CD4-positive, alpha-beta T cell treated with Interleukin-17A for 1 hour (primary cell): ENCODE data around the gene DGKG.

Experiments used
- DNase-seq: peaks from one replicate; pipeline ENCODE4 v3.0.0-alpha.2; 2020

The DGKG gene

DNA sequence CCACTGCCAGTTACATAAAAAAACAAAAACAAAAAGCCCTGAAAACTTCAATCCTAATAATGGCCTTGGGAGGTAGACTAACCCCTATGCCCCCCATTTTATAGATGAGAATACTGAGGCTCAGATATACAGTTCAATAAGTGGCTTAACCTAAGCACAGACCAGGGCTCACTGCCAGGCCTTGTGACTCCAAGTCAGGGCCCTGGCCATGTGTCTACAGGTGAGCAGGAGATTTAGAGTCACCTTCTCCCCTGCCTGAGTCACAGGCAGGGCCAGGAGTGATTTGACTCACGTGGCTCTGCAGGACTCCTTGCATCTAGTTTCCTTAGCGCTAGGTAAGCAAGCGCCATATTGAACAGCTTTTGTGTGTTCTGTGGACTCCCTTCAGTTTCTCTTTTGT lies 154.5 kb downstream of the DGKG start:
- DNase-seq, result no peak

DNA sequence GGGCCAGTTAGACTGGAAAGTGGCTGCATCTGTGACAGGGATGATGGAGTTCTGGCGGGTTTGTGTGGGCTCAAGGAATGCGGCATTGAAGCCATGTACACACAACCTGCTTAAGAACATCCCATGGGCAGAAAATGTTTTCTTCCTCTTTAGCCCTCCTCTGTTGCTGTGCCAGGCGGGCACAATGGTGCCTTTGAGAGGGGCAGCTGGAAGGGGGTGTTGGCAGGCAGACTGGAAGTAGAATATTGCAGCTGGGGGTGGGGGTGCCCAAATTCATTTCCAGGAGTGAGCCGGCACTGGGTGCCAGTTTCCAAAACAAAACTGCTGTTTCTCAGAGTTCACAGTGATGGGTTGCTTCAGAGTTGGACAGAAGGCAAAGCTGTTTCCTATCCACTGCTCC lies 161.3 kb downstream of the DGKG start:
- no peak for DNase-seq

DNA sequence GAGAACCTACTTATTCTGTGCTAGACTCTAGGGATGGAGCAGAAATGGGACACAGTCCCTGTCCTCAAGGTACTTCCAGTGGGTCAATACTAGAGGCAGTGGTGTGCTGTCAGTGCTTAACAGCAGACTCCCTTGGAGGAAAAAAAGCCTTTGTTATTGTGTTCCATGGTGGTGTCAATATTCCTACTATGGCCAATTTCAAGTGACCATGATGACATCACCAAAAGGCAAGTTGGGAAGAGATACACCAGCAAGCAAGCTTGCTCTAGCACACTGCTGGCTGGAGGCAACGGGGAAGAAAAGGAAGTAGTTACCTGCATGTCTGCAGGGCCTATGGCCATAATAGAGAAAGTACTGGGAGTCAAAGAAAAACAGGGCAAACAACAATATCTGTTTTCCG lies 163.6 kb downstream of the DGKG start:
- no peak for DNase-seq

DNA sequence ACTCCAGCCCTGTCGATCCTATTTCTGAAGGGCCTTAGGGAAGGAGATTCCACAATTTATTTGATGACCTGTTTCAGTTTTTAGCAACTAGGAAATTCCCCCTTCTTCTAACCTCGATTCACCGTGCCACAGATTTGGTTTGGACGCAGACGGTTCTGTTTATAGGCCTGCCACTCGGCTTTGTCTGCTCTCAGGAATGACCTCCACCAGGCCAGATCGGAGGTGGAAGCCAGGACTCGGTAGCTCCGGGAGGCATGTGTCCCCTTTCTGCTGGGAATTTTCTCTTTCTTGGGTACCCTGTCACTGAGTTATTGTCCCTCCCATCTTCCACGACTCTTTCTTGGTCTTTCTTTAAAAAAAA lies 167.6 kb downstream of the DGKG start:
- DNase-seq, result no peak

DNA sequence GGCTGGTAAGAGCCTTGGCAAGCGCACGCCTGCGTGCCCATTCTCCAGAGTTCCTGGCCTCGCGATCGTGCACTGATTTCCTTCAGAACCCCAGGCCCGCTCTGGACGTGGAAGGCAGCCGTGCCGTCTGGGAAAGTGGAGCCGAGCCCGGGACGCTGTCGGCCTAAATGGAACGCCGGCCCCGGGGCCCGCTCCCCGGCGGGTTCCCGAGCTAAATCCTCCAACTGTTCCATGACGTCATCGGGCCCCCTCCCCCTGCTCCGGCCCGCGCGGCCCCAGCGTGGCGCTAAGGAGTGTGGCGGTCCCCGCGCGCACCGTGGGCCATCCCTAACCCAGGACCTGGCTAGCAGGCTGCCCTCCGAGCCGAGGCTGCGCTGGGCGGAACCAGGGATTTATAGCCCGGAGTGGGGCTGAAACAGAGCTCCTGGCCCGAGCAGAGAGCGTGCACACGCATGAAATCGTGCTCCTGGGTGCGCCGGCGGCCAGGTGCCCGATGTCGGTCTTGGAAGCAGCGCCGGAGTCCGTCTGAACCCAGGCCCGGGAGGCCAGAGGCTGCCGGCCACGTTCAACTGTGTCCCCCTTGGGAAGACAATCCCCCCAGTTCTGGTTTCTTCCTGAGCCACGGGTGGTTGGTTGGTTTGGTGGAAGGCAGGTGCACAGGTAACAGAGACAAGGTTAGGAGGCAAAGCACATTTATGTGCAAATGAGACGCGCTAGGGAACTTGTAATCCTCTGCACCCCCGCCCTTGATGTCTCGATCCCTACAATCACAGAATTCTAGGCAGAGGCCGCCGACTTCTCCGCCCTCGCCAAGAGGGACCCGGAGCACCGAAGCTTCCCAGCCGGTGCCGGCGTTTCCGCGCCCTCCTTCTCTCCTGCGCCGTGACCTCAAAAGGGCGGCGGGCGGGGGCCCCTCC lies 168.2 kb downstream of the DGKG start:
- DNase-seq, result no peak

DNA sequence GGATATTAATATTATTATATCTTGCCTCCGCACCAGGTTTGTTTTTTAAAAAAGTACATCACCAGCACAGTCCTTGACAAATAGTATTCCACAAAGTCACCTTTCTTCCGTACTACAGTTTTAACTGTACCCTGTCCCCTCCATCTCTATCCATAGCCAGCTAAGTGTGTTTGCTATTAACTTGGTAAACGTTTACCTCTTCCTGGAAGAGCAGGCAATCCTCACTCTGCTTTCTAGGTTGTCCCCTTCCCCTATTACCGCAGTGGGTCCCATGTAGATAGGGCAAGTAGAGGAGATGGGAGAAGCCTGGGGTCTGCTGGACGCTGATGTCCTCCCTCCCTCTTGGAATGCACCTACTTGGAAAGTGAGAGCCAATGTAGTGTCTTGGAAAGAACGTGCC lies 169.2 kb downstream of the DGKG start:
- no peak for DNase-seq

DNA sequence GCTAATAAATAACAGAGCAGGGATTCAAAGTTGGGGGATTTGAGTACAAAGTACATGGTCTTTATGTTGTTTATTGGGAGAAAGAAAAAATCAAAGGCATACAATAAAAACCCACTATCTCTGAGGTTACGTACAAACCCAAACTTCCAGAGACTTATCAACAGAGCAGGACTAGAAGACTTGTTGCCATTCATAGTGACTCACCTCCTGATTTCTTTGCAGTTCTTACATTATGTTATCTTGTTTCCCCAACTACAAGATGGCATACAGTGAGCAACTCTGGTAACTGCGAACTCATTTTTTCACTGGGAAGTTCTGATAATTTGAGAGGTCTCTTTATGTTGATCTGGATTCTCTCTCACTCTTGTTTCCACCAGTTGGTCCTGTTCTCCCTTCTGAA lies 172.5 kb downstream of the DGKG start:
- DNase-seq, result no peak

DNA sequence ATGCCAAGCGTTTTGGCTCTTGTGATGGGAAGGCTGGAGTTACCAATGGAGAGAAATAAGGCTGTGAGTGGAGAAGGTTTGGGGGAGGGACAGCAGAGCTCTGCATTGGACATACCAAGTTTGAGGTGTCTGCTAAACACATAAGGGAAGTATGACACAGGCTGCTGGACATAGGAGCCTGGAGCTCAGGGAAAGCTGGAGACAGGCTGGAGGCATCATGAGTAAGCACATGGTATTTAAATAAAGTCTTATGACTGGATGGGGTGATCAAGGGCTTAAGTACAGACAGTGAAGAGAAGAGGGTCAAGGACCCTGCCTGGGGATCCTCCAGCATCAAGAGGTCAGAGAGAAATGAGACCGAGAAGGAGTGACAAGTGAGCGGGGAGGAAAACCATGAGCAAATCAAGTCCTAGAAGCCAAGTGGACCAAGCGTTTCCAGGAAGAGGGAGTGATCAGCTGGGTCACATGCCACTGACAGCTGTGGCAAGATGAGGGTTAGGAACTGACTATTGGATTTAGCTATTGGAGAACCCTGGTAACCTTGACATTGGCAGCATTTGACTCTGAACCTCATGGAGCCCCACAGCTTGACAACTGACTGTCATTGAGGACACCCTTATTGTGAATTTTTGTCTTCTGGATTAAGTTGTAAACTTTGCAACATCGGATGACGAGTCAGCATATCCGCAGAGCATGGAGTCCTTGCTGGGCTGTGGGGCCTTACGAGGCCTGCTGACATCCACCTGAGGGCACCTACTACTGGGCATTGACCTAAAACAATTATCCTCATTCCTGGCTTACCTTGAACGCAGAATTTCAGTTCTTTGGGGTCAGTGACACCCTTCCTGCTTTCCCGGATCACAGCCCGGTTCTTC lies 174.4 kb downstream of the DGKG start:
- no peak for DNase-seq

DNA sequence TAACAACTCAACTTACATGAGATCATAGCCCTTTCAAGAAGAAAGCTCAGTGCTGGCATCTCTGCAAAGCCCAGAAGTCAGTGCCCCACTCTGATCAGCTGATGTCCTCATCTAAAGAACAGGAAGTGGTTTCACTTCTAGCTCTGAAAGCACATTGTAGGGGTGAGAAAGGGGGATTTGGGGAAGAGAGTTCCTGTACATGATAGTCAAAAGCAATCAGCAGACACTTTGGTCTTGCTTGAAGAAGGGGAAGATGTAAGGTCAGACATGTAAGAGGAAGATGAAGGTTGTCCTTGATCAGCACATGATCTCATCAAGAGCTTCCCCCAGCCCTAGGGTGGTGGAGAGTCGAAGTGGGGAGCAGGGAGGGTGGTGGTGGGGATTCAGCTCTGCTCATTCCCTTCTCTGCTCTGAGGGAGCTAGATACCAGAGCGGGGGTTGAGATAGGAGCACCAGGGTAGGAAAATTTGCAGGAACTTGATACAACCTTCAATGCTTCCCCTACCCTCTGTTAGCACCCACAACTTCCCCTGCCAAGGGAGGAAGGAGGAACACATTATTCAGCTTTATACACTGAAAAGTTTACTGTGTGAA lies 176.7 kb downstream of the DGKG start:
- DNase-seq, result peak; percentile 45

DNA sequence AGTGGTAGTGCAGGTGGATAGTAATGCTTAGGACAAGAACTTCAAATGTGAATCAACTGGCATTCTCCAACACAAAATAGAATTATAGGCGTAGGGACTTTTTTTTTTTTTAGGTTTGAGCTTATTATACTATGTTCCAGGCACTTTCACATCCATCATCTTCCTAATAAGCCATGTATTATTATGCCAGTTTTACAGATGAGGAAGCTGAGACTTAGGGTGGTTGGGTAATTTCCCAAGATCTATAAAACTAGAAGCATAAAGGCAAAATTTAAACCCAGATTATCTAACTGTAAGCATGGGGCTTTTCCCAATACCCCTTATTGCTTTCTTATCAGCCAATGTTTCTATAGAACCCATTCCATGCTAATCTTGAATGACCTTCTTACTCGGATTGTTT lies 178.0 kb downstream of the DGKG start:
- DNase-seq, result no peak

DNA sequence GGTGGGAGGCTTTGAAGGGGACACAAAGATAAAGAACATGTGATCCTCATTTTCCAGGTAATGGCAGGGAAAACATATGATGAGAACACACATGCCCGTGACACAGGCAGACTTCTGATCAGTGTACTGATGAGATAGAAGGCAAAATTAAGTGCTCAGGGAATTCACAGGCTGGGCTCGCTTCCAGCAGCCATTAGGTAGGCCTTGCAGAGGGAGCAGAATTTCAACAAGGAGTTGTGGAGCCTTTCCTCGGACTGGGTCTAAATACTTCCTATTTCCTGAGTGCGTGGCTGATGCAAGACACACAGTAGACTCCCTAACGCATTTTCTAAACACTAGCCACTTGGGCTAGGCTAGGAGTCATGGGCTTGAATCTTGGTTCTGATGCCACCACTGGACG lies 179.2 kb downstream of the DGKG start:
- no peak for DNase-seq

DNA sequence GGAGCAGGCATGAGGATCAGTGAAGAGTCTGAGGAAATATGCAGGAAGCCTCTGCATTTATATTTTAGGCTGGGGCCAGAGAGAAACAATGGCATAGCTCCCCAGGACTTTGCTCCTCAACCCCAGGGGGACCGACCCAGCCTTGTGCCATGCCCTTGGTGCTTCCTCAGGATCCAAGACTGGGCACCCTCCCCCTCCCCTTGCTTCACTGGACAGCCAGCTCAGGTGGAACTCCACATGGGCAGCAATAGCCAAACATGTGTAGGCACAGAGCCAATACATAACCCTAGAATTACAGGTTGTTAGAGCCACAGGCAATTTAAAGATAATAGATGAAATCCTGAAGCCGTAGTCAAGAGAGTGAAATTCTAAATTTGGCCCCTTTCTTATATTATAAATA lies 180.1 kb downstream of the DGKG start:
- no peak for DNase-seq

DNA sequence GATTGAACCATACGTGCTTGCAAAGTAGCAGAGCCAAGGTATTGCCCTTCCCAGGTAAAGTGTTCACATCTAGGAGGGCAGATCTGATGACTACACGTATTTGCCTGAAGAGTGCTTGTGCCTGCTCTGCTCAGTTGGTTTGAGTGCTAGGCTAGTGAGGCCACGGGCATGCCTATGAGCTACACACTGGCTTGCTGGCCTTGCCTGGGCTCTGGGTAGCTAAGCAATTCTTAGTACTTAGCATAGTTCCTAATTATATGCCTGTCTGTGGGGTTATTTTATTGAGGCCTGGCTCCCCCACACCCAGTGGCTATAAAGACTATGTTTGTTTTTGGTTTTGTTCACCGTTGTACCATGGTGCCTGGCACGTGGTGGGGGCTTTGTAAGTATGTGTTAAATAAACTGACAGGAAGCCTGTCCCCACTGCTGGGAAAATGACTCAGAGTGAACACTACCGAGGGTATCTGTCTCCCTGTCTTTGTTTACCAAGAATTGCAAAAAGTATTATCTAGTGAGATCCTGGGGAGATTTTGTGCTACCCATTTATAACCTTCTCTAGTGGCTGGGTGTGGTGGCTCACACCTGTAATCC lies 181.0 kb downstream of the DGKG start:
- DNase-seq, result no peak

DNA sequence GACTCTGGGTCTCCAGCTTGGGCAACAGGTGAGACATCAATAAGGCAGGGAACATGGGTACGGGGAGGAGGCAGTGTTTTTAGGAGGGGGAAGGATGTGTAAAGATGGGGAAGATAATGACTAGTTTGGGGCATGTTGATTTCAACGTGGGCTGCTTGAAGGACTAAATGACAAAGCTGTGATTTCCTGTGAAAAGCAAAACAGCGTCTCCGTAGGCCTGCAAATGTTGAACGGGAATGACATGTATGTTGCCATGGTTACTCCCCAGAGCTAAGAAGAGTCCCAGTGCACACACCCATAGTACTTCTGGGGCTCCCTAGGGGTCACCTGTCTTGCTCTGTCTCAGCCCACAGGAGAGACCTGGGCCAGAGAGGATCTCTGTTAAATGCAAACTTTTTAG lies 181.9 kb downstream of the DGKG start:
- DNase-seq, result peak; percentile 0

DNA sequence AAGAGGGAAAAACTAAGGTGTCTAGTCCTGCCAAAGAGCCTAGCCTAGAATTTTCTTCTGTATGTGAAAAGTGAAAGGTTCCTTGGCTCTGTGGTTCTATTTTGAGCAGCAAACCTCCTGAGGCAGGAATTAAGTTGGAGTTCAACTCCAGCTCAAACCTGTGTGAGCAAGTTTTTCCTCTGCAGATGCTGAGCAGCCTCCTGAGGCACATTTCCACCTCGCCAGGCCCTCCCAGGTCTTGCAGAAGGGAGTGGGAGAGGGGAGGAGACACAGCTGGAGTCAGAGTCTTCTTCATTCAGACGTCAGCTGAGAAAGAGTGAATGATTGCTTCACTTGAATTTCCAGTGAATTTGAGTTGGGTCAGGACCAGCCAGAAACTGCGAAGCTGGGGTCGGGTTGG lies 183.6 kb downstream of the DGKG start:
- DNase-seq, result no peak

DNA sequence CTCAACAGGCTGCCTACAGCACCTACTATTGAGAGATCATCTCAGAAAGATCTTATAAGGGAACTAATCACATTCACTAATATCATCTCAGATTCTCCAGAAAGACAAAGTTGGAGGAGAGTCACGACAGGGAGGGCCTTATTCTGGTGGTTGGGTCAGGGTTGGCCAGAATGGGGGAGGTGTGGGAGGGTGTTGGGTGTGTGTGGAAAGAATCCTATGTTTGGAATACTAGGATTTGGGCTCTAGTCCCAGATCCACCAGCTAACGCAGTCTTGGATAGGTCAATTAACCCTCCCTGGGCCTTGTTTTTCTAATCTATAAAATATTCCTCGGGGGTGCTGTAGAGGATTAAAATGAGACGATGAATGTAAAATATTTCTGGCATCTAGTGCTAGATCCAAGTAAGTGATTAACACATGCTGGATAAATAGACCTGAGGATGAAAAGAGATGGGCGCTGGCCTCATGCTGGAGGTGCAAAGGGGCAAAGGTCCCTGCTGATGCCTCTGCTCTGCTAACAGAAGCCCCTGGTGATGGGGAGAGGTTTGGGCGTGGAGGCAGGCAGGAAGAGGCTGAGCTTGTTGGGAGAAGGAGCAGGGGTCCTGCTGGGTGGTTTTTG lies 185.6 kb downstream of the DGKG start:
- DNase-seq, result no peak

DNA sequence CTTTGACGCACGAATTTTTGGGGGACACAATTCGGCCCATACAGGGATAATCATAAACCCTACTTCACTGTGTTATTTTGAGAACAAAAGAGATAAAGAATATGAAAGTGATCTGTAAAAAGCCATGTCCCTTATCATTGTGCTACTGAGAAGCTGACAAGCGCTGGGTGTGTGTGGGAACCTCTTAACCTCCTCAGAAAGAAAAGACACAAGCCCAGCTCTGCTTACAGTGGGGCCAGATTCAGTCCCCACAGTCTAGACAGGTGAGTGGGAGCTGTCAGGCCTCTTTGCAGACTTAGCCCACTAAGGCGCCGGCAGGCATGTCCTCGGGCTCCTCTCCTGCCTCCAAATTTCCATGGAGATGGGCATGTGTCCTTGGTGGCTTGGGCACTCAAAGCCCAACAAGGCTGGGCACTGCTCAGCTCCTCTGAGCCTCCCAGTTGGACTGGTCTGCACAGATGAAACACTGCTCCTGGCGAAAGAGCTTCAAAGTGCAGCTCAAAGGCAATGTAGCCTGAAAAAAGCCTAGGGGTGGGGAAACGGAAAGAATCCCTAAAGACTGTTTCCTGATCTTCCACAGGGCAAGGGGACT lies 188.7 kb downstream of the DGKG start:
- DNase-seq, result no peak

DNA sequence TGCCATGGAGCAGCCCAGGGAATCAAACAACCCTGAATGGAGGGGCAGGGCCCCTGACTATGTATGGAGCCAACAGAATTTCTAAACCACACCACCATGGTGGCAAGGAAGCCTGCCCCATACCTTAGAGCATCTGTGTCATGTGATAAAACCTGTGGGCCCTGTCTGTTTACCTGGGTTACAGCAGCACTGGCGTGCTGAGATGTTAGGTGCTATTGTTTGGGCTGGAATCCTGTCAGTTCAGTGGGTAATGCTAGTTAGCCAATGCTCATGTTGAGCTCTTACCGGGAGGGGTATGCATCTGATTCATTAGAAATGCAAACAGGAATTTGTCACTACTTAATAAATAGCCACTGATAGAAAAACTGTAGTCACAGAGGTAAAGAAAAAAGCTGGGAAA lies 189.7 kb downstream of the DGKG start:
- no peak for DNase-seq

DNA sequence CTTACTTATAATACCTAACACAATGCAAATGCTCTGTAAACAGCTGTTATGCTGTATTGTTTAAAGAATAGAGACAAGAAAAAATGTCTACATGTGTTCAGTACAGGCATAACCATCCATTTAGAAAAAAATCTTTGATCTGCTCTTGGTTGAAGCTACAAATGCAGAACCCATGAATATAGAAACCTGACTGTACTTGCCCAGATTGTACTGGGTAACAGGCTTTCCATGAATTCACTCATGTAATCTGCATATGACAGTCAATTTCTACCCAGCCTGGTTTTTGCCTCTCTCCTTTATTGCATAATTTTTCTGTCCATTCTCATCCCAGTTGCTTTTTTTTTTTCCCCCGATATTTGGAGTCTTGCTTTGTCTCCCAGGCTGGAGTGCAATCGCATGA lies 190.5 kb downstream of the DGKG start:
- DNase-seq, result no peak

DNA sequence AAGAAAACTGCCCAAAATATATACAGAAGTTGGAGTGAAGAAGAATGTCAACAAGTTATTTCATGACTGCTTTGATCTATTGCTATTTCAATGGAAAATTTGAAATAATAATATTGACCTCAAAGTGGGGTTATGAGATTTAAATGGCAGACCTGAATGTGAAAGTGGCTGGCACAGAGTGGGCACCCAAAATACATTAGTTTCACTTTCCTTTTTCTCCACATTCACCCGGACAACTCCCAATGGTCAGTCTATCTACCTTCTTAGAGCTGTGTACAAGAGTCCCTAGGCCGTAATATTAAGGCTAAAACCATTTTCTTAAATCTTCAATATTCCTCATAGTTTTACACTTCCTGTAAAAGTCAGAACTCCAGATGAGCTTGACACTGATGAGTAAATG lies 191.5 kb downstream of the DGKG start:
- no peak for DNase-seq

DNA sequence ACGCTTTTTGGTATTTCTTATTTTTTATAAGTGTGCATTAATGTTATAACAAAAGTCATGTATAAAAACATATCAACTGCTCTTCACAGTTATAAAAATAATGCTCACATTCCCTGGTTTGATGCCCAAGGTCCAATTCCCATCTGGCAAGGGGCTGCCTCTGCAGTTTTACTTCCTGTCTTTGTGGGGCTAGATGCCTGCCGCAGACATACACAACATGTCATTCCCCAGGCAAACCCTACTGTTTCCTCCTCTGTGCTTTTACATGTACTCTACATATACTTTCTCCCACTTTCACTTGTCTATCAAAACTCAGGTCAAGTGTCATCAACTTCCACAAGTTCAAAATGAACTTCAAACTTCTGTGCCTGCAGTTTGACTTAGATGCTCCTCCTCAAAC lies 192.7 kb downstream of the DGKG start:
- no peak for DNase-seq

DNA sequence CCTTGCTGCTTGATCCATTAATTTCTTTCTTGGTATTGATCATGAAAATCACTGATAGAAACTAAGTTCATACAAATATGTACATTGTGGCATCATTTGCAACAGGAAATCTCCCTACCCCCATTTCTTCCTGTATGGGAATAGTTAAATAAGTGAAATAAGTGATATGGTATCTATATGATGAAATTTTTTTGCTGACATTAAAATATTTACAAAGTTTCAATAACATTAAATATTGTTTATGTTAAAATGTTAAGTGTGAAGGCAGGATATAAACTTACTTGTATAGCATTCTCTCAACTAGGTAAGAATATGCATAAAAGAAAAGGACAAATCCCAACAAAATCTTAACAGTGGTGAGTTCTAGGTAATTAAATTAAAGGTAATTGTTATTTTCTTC lies 193.1 kb downstream of the DGKG start:
- DNase-seq, result no peak
